ENCODE data around the gene UCP2.

The UCP2 gene

GRCh38 chr11:73968356-73968966 lies 14.2 kb downstream of the UCP2 start:
- DNase-seq, result no peak

- no peak for DNase-seq
These were observed 16.9 kb downstream of the UCP2 start for GRCh38 chr11:73965764-73966121.

- DNase-seq, result no peak
These were observed 17.4 kb downstream of the UCP2 start for GRCh38 chr11:73965076-73965763.

GRCh38 chr11:73963861-73964260 lies 18.8 kb downstream of the UCP2 start:
- DNase-seq, result no peak

- DNase-seq, result no peak
These were observed 20.4 kb downstream of the UCP2 start for GRCh38 chr11:73962101-73962705.

GRCh38 chr11:73961321-73961720 lies 21.3 kb downstream of the UCP2 start:
- no peak for DNase-seq

- DNase-seq, result no peak
These were observed 24.0 kb downstream of the UCP2 start for GRCh38 chr11:73958521-73959141.

- DNase-seq, result no peak
These were observed 24.8 kb downstream of the UCP2 start for GRCh38 chr11:73957654-73958361.

- no peak for DNase-seq
These were observed 25.6 kb downstream of the UCP2 start for GRCh38 chr11:73956876-73957653.

GRCh38 chr11:73951797-73952196 lies 30.8 kb downstream of the UCP2 start:
- DNase-seq, result no peak

GRCh38 chr11:73950869-73951710 lies 31.6 kb downstream of the UCP2 start, which contains the start of gene DNAJB13:
DNAJB13 (plus strand) TSS chr11:73951026; CDS start chr11:73951070, 44 bp downstream.
- no peak for DNase-seq

GRCh38 chr11:73949912-73950311 lies 32.7 kb downstream of the UCP2 start:
- DNase-seq, result no peak

GRCh38 chr11:73949246-73949645 lies 33.4 kb downstream of the UCP2 start:
- no peak for DNase-seq

GRCh38 chr11:73946798-73947458 lies 35.7 kb downstream of the UCP2 start:
- DNase-seq, result no peak

- DNase-seq, result no peak
These were observed 37.2 kb downstream of the UCP2 start for GRCh38 chr11:73945396-73945795.

GRCh38 chr11:73944901-73945300 lies 37.7 kb downstream of the UCP2 start:
- DNase-seq, result no peak

GRCh38 chr11:73944085-73944484 lies 38.6 kb downstream of the UCP2 start:
- no peak for DNase-seq

- no peak for DNase-seq
These were observed 40.6 kb downstream of the UCP2 start for GRCh38 chr11:73942010-73942409.

- no peak for DNase-seq
These were observed 41.7 kb downstream of the UCP2 start for GRCh38 chr11:73940801-73941570.

- no peak for DNase-seq
These were observed 43.5 kb downstream of the UCP2 start for GRCh38 chr11:73939096-73939495.

All from SIG-M5 (cell line).